H4 (cell line): ENCODE results near the gene KCNE3. TPM values are rescaled to one million over a fixed set of nuclear protein-coding genes. Genes with fewer than 3 reads are reported as not detected.

Experiments used
- DNase-seq: peaks from one replicate; pipeline ENCODE4 v3.0.0-alpha.2; 2015; ENCODE audit warnings: low spot score
- total RNA-seq: library from RNA; depleted of rRNA; stranded (reverse); fragments of >200 nt; shearing (Covaris generic); gene quantifications from 2 replicates; pipeline ENCODE4 v1.2.3, GENCODE V29; 2014; rRNA removed

KCNE3 gene
- total RNA-seq = 0.08 TPM in 1 of 2 replicates, not detected in the other

- DNase-seq = no peak
These were observed at the start of gene KCNE3 for GRCh38 chr11:74466916-74467885. TSS of gene KCNE3 (minus strand) at chr11:74467549. CDS start at chr11:74457563, 9,986 bp downstream.

GRCh38 chr11:74507582-74507981 lies 40.2 kb upstream of the KCNE3 start:
- DNase-seq = no peak

- DNase-seq = no peak
These were observed 39.5 kb upstream of the KCNE3 start for GRCh38 chr11:74506823-74507222.

GRCh38 chr11:74505911-74506310 lies 38.6 kb upstream of the KCNE3 start:
- DNase-seq = no peak

- DNase-seq = no peak
These were observed 36.8 kb upstream of the KCNE3 start for GRCh38 chr11:74504100-74504691.

- no peak for DNase-seq
These were observed 27.6 kb upstream of the KCNE3 start for GRCh38 chr11:74494916-74495315.

- DNase-seq = no peak
These were observed 26.7 kb upstream of the KCNE3 start for GRCh38 chr11:74493791-74494630.

GRCh38 chr11:74492974-74493790 lies 25.8 kb upstream of the KCNE3 start, which contains the start of gene LIPT2:
TSS of gene LIPT2 (minus strand) at chr11:74493724. CDS start at chr11:74493703, 21 bp downstream.
- peak; percentile 97 for DNase-seq

- DNase-seq = no peak
These were observed 24.7 kb upstream of the KCNE3 start for GRCh38 chr11:74492084-74492483.

GRCh38 chr11:74490941-74491340 lies 23.6 kb upstream of the KCNE3 start:
- DNase-seq = no peak

- peak; percentile 39 for DNase-seq
These were observed 20.5 kb upstream of the KCNE3 start for GRCh38 chr11:74487875-74488274.

- no peak for DNase-seq
These were observed 18.5 kb upstream of the KCNE3 start for GRCh38 chr11:74485868-74486267.

GRCh38 chr11:74480688-74481417 lies 13.5 kb upstream of the KCNE3 start:
- DNase-seq = no peak

- DNase-seq = no peak
These were observed 12.4 kb upstream of the KCNE3 start for GRCh38 chr11:74479732-74480123.

GRCh38 chr11:74478877-74479731 lies 11.8 kb upstream of the KCNE3 start:
- DNase-seq = no peak

GRCh38 chr11:74476536-74476935 lies 9.2 kb upstream of the KCNE3 start:
- no peak for DNase-seq

- DNase-seq = no peak
These were observed 7.0 kb upstream of the KCNE3 start for GRCh38 chr11:74474316-74474715.

- no peak for DNase-seq
These were observed 6.2 kb upstream of the KCNE3 start for GRCh38 chr11:74473382-74474173.
